GM12878 (cell line): ENCODE measurements around the gene STARD3. TPM values are rescaled to one million over a fixed set of nuclear protein-coding genes. Genes with fewer than 3 reads are reported as not detected.

ENCODE experiments used
- ATAC-seq: fragments of 200-7000 bp; cut with Tn5 transposase; 3 replicates; pipeline ENCODE4 v1.9.1; 2020; ENCODE audit warnings: mild to moderate bottlenecking, moderate library complexity
- BruUV-seq: library from RNA; stranded (reverse); fragments of 400-500 nt; replicated peaks from 2 replicates; lab custom pipeline; 2021; lab: Mats Ljungman, UMichigan
- CTCF ChIA-PET: fragments of 300-600 bp; sonication (Branson Sonifier 250); formaldehyde crosslinking; extraction: SDS; loops from one replicate; lab custom pipeline; 2021; ENCODE audit warnings: inconsistent platforms; lab: Yijun Ruan, JAX
- POLR2A ChIA-PET: fragments of 350-600 bp; formaldehyde crosslinking; extraction: SDS; loops from one replicate; lab custom pipeline; 2021; ENCODE audit warnings: inconsistent platforms; lab: Charles Lee
- RAD21 ChIA-PET: fragments of 300-600 bp; sonication (Branson Sonifier 250); formaldehyde crosslinking; loops from one replicate; lab custom pipeline; 2023; ENCODE audit warnings: antibody characterized with exemption; ENCODE audit not compliant: unreplicated experiment; lab: Charles Lee
- SMC1A ChIA-PET: fragments of 300-600 bp; sonication (Branson Sonifier 250); formaldehyde crosslinking; loops from one replicate; lab custom pipeline; 2023; ENCODE audit not compliant: unreplicated experiment, uncharacterized antibody; lab: Charles Lee
- DNase-seq: peaks from one replicate; pipeline ENCODE4 v3.0.0-alpha.2; 2011; ENCODE audit warnings: low read depth, low spot score
- FAIRE-seq: peaks from 3 replicates; lab custom pipeline; 2011; peaks lifted over from hg19 to GRCh38; lab: Jason Lieb, UNC
- H2AFZ ChIP-seq: 2 replicates; pipeline ENCODE4 v1.6.0; 2011; ENCODE audit warnings: low read depth, low read length, control low read depth; ENCODE audit not compliant: control insufficient read depth
- H3K27ac ChIP-seq: 2 replicates; pipeline ENCODE4 v1.5.1; 2011; ENCODE audit warnings: control low read depth; ENCODE audit not compliant: control insufficient read depth, insufficient read depth
- H3K27me3 ChIP-seq, 2 experiments: replicated peaks in 1 of 2; 2 replicates each; pipeline versions ENCODE4 v1.6.0 to v1.6.1; 2011; ENCODE audit warnings: low read length in 1 of 2; ENCODE audit not compliant: control insufficient read depth in 2 of 2, insufficient read depth in 2 of 2
- H3K36me3 ChIP-seq, 2 experiments: 2 replicates each; pipeline ENCODE4 v1.5.1; 2011; ENCODE audit warnings: low read length in 1 of 2; ENCODE audit not compliant: control insufficient read depth in 2 of 2, insufficient read depth in 2 of 2
- H3K4me1 ChIP-seq: 2 replicates; pipeline ENCODE4 v1.6.1; 2011; ENCODE audit warnings: mild to moderate bottlenecking, low read length, moderate library complexity, mixed read lengths; ENCODE audit not compliant: control insufficient read depth, insufficient read depth
- H3K4me2 ChIP-seq: 2 replicates; pipeline ENCODE4 v1.6.0; 2011; ENCODE audit warnings: control low read depth; ENCODE audit not compliant: control insufficient read depth, insufficient read depth
- H3K4me3 ChIP-seq: fragments of 200-600 bp; sonication (generic); 2 replicates; pipeline ENCODE4 v1.5.1; 2016
- H3K79me2 ChIP-seq: 2 replicates; pipeline ENCODE4 v1.6.0; 2011; ENCODE audit warnings: low read length; ENCODE audit not compliant: control insufficient read depth, insufficient read depth
- H3K9ac ChIP-seq: 2 replicates; pipeline ENCODE4 v1.8.0; 2011; ENCODE audit warnings: low read length, control low read depth, mixed read lengths; ENCODE audit not compliant: control insufficient read depth, insufficient read depth
- H3K9me3 ChIP-seq: replicated peaks from 3 replicates; pipeline ENCODE4 v1.5.1; 2011; ENCODE audit warnings: mild to moderate bottlenecking, low read length; ENCODE audit not compliant: control insufficient read depth, insufficient read depth
- H4K20me1 ChIP-seq: 2 replicates; pipeline ENCODE4 v1.6.0; 2011; ENCODE audit not compliant: control insufficient read depth, insufficient read depth
- SMARCA5 ChIP-seq: fragments of 450-650 bp; IDR thresholded peaks from 2 replicates; pipeline ENCODE4 v1.6.1; 2017; ENCODE audit warnings: mild to moderate bottlenecking
- SP1 ChIP-seq: IDR thresholded peaks from one replicate; pipeline ENCODE4 v1.6.1; 2011; ENCODE audit warnings: low read depth, low read length
- WGBS: methylation state at CpG from one replicate; pipeline ENCODE4 v1.1.6; 2016; ENCODE audit warnings: low lambda C conversion rate; ENCODE audit not compliant: insufficient replicate concordance, insufficient coverage; ENCODE audit errors: missing lambda C conversion rate; 5-methylcytosine and 5-hydroxymethylcytosine counted together
- in situ Hi-C: fragments of 300-500 bp; cut with MboI; formaldehyde crosslinking; loops from 9 replicates; pipeline ENCODE4 v1.14.3; 2018; ENCODE audit warnings: mixed read lengths
- intact Hi-C: fragments of 100-400 bp; cut with micrococcal nuclease; formaldehyde crosslinking; loops from one replicate; pipeline ENCODE4 v1.14.2; 2022; ENCODE audit not compliant: unreplicated experiment
- polyA plus RNA-seq, 11 experiments: library from polyadenylated mRNA; depleted of rRNA in 4 of 11; unstranded in 6 of 11; stranded (reverse) in 5 of 11; fragments of >200 nt; fragmentation: Nextera tagmentation in 4 of 11; fragmentation: Illumina TruSeq in 1 of 11; extraction: Ambion mirVana in 4 of 11; extraction: Trizol in 1 of 11; gene quantifications; 1 replicate in 1 of 11; 2 replicates in 10 of 11; pipeline versions ENCODE4 v1.2.1 to v1.2.3, GENCODE V29; 2011 to 2016; ENCODE audit warnings: inconsistent platforms in 2 of 11, missing spikeins in 2 of 11, low read depth in 1 of 11
- total RNA-seq, 4 experiments: library from RNA; depleted of rRNA in 3 of 4; stranded (reverse); fragments of >200 nt in 3 of 4; fragmentation: Illumina TruSeq in 1 of 4; extraction: Trizol in 1 of 4; gene quantifications; 2 replicates each; pipeline versions ENCODE4 v1.2.1 to v1.2.3, GENCODE V29; 2013 to 2021
- TF ChIP-seq, protein P1 (sequence below): IDR thresholded peaks from 2 replicates; pipeline ENCODE4 v1.6.1; 2012; ENCODE audit warnings: low read length, inconsistent platforms

The STARD3 gene
- total and polyA plus RNA-seq, 10 of the 15 experiments (the other 5 are each of a cell fraction or from before 2014, with no cell fraction given) = 0.08 to 62.7 (median 27.5) TPM

DNA sequence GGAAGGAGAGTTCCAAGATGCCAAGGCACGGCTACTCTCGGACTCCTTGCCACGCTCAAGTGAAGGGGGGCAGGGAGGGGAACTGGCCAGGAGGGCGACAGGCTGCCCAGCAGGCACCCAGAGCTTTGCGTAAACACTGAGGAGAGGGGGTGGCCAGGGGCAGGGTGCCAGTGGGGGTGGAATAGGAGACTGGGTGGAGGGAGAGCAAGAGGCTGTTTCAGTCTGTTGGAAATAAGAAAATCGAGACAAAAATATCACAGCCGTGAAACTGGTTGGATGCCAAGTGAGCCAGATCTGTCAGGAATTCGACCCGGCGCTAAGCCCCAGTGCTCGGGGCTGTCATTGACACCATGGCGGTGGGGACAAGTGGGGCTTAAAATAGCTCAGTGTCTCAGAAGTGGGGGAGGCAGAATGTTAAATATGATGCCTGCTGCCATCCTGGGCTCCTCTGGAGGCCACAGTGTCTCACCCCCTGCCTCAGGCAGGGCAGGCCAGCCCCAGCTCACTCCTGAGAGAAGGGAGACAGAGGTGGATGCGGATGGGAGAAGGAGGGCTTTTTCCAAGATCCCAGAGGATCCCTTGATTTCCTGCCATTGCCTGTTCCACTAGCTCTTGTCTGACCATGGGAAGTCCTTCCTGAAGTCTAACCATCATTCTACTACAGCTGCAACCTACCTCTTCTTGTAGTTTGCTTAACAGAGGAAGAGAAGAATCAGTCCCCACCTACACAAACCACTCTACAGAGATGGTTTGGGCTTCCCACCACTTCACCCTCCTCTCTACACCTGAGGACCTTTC, 40.8 kb downstream of the STARD3 start (continued):
- TF ChIP-seq, protein P1, sequence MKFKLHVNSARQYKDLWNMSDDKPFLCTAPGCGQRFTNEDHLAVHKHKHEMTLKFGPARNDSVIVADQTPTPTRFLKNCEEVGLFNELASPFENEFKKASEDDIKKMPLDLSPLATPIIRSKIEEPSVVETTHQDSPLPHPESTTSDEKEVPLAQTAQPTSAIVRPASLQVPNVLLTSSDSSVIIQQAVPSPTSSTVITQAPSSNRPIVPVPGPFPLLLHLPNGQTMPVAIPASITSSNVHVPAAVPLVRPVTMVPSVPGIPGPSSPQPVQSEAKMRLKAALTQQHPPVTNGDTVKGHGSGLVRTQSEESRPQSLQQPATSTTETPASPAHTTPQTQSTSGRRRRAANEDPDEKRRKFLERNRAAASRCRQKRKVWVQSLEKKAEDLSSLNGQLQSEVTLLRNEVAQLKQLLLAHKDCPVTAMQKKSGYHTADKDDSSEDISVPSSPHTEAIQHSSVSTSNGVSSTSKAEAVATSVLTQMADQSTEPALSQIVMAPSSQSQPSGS = no peak

DNA sequence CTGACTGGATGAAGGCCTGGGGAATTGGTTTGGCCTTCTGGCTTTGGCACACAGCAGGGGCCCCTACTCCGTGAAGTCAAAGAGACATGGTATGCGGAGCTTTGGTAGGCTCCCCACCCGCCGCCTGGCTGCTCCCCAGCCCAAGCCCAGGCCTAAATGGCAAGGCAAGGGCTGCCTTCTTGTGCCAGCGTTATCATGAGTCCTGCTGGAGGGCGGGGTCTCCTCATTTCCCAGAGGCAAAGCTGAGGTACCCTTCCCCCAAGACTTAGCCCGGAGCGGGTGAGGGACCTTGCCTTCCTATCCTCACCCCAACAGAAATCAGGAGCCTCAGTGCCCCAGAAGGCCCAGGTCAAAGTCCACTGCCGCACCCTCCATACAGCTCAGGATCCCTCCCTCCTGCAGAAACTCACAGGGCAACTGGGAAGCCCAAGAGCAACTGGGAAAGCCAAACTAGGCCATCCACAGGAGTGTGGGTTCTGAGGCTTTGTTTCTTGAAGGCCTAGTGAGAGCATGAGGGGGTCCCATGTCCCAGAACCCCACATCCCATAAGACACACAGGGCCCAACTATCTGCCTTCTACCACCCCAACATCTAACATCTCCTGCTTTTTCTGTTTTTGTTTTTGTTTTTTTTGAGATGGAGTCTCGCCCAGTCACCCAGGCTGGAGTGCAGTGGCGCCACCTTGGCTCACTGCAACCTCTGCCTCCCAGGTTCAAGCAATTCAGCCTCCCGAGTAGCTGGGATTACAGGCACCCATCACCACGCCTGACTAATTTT, 41.6 kb downstream of the STARD3 start:
- peaks cover 45% of the 10 kb centered on the region for H3K4me1 ChIP-seq
- no peak overlapping the region for H3K4me3 ChIP-seq
- H3K9me3 ChIP-seq = no peaks in the 10 kb centered on the region
- BruUV-seq = no TSS peak
- ChIA-PET CTCF (interaction anchor here (0.6 to 2.8 kb wide), 11 partner anchors 9 to 190 kb away, joined by 3 to 11 read pairs (median 3); partner anchors contain the start of genes MIEN1, PGAP3 and PNMT), SMC1A (interaction anchor here (0.9 to 1.5 kb wide), 3 partner anchors 40 to 115 kb away, joined by 3 to 4 read pairs (median 3); partner anchors contain the start of gene MIEN1), POLR2A (interaction anchor here (0.5 to 0.8 kb wide), 2 partner anchors 10 to 96 kb away, joined by 3 to 7 read pairs; no protein-coding TSS in a partner anchor)
- no peaks in the 10 kb centered on the region for H3K79me2 ChIP-seq
- no peak overlapping the region for H2AFZ ChIP-seq
- intact Hi-C loops (no loop called here), in situ Hi-C loops (no loop called here)
- no peak overlapping the region for H3K4me2 ChIP-seq
- no peak for FAIRE-seq
- no peaks in the 10 kb centered on the region for H4K20me1 ChIP-seq
- 86% methylated on average over 13 of the region's 13 CpGs for WGBS
- H3K27ac ChIP-seq = no peak overlapping the region
- DNase-seq = no peak
- no peak overlapping the region for H3K9ac ChIP-seq
- ATAC-seq = no peak
- 0 out of 2 replicates have a peak, but pooled peaks have one; percentile 0 for TF ChIP-seq SMARCA5
- no peak for TF ChIP-seq SP1
- TF ChIP-seq, all 136 proteins: peak for 1
- no peaks in the 10 kb centered on the region for H3K36me3 ChIP-seq
- RAD21 ChIA-PET = no interaction called here
- H3K27me3 ChIP-seq = no peaks in the 10 kb centered on the region
